Upper lobe of left lung (tissue), 6 donors: Measurements from ENCODE around the gene GTF2H3. TPM values are rescaled to one million over a fixed set of nuclear protein-coding genes. Genes with fewer than 3 reads are reported as not detected.

Source experiments
- ATAC-seq, 2 donors: fragments of 200-7000 bp; cut with Tn5 transposase; one replicate each; pipeline ENCODE4 v1.9.1; 2022; ENCODE audit warnings: mild to moderate bottlenecking in 2 of 2, moderate library complexity in 2 of 2; ENCODE audit not compliant: low FRiP score in 2 of 2
- DNase-seq, 2 donors: peaks; one replicate each; pipeline ENCODE4 v3.0.0-alpha.2; 2019 to 2020
- H3K27ac ChIP-seq, 4 donors: fragments of 200-600 bp; sonication (generic); one replicate each; pipeline ENCODE4 v1.5.1; 2016 to 2019
- H3K27me3 ChIP-seq, 4 donors: fragments of 200-600 bp; sonication (generic); one replicate each; pipeline ENCODE4 v1.5.1; 2017 to 2019
- H3K36me3 ChIP-seq, 4 donors: fragments of 200-600 bp; sonication (generic); one replicate each; pipeline ENCODE4 v1.5.1; 2016 to 2019
- H3K4me1 ChIP-seq, 4 donors: fragments of 200-600 bp; sonication (generic); one replicate each; pipeline ENCODE4 v1.5.1; 2018 to 2019
- H3K4me3 ChIP-seq, 4 donors: fragments of 200-600 bp; sonication (generic); one replicate each; pipeline ENCODE4 v1.5.1; 2017 to 2019; ENCODE audit warnings: mild to moderate bottlenecking in 2 of 4, moderate library complexity in 1 of 4
- H3K9me3 ChIP-seq, 4 donors: fragments of 200-600 bp; sonication (generic); one replicate each; pipeline ENCODE4 v1.5.1; 2018 to 2019
- CTCF ChIP-seq, 6 experiments: fragments of 450-650 bp in 4 of 6; fragments of 200-600 bp in 2 of 6; sonication (generic) in 2 of 6; IDR thresholded peaks; one replicate each; pipeline ENCODE4 v1.5.1; 2016 to 2019; ENCODE audit warnings: antibody characterized with exemption in 6 of 6
- EP300 ChIP-seq, 4 donors: sonication (generic); formaldehyde crosslinking; IDR thresholded peaks; one replicate each; pipeline ENCODE4 v1.5.1; 2017; ENCODE audit warnings: antibody characterized with exemption in 4 of 4, control low read depth in 2 of 4
- POLR2A ChIP-seq, 4 donors: fragments of 450-650 bp; IDR thresholded peaks; one replicate each; pipeline ENCODE4 v1.5.1; 2016 to 2017; ENCODE audit warnings: antibody characterized with exemption in 4 of 4, mild to moderate bottlenecking in 2 of 4
- POLR2AphosphoS5 ChIP-seq, 2 donors: sonication (generic); formaldehyde crosslinking; IDR thresholded peaks; one replicate each; pipeline ENCODE4 v1.5.1; 2017; ENCODE audit warnings: antibody characterized with exemption in 2 of 2
- WGBS, 2 donors: methylation state at CpG; one replicate each; pipeline ENCODE4 v1.1.5; 2017 to 2018; 5-methylcytosine and 5-hydroxymethylcytosine counted together
- total RNA-seq, 6 donors: library from RNA; depleted of rRNA in 4 of 6; stranded (reverse); fragments of >200 nt in 4 of 6; gene quantifications; one replicate each; pipeline versions ENCODE4 v1.1.0 to v1.2.1, GENCODE V29; 2016 to 2021
- donor health status: DM: no; HTN: no; CAD: no; lungs with moderate emphysema.
- donor health status: DM: no; HTN: yes; CAD: no; lungs with severe emphysema.

The GTF2H3 gene
- total RNA-seq, 6 donors from 2014 or later, result 9.8 to 22.3 (median 16.8) TPM

- Histone ChIP-seq H3K27me3 (no peaks in the 10 kb centered on the region), H3K27ac (peak overlapping the region in 1 of 4 donors; percentile 41), H3K9me3 (no peaks in the 10 kb centered on the region), H3K4me3 (no peak overlapping the region), H3K4me1 (no peaks in the 10 kb centered on the region), H3K36me3 (peaks cover 0 to 76% (median 26%) of the 10 kb centered on the region in 4 donors)
- ATAC-seq (no peak), DNase-seq (peak in 1 of 2 donors; percentile 35)
- WGBS, 2 donors, result 82 to 95% methylated on average over 7 of the region's 7 CpGs
- no peak for TF ChIP-seq EP300 (IDR thresholded peaks at IDR 0.05)
- TF ChIP-seq POLR2A (IDR thresholded peaks at IDR 0.05), result no peak
- no peak for TF ChIP-seq POLR2AphosphoS5 (IDR thresholded peaks at IDR 0.05)
- no peak for TF ChIP-seq CTCF (IDR thresholded peaks at IDR 0.05)
Measured at GRCh38 chr12:123643911-123644310, 10.3 kb downstream of the GTF2H3 start.

GRCh38 chr12:123645380-123645779 is 11.8 kb downstream of the GTF2H3 start:
- Histone ChIP-seq H3K4me1 (no peaks in the 10 kb centered on the region), H3K27me3 (no peaks in the 10 kb centered on the region), H3K36me3 (peaks cover 0 to 81% (median 32%) of the 10 kb centered on the region in 4 donors), H3K27ac (no peak overlapping the region), H3K4me3 (no peak overlapping the region), H3K9me3 (no peaks in the 10 kb centered on the region)
- ATAC-seq, result no peak
- WGBS, 2 donors, result 96 to 100% methylated on average over 3 of the region's 3 CpGs
- no peak for DNase-seq
- no peak for TF ChIP-seq POLR2AphosphoS5 (IDR thresholded peaks at IDR 0.05)
- no peak for TF ChIP-seq EP300 (IDR thresholded peaks at IDR 0.05)
- TF ChIP-seq POLR2A (IDR thresholded peaks at IDR 0.05), result no peak
- no peak for TF ChIP-seq CTCF (IDR thresholded peaks at IDR 0.05)

- TF ChIP-seq POLR2AphosphoS5 (IDR thresholded peaks at IDR 0.05) (no peak), POLR2A (IDR thresholded peaks at IDR 0.05) (no peak), EP300 (IDR thresholded peaks at IDR 0.05) (no peak), CTCF (IDR thresholded peaks at IDR 0.05) (no peak)
- Histone ChIP-seq H3K4me3 (no peak overlapping the region), H3K27me3 (no peaks in the 10 kb centered on the region), H3K9me3 (no peaks in the 10 kb centered on the region), H3K36me3 (peaks cover 0 to 81% (median 35%) of the 10 kb centered on the region in 4 donors), H3K4me1 (no peaks in the 10 kb centered on the region), H3K27ac (no peak overlapping the region)
- ATAC-seq (no peak), DNase-seq (no peak)
- WGBS, 2 donors, result 85 to 95% methylated on average over 5 of the region's 5 CpGs
Measured at GRCh38 chr12:123645878-123646277, 12.2 kb downstream of the GTF2H3 start.

- ATAC-seq, result no peak
- Histone ChIP-seq H3K36me3 (peaks cover 7 to 84% (median 44%) of the 10 kb centered on the region in 4 donors), H3K9me3 (no peaks in the 10 kb centered on the region), H3K27me3 (no peaks in the 10 kb centered on the region), H3K4me1 (no peaks in the 10 kb centered on the region), H3K4me3 (no peak overlapping the region), H3K27ac (no peak overlapping the region)
- DNase-seq, result no peak
- TF ChIP-seq EP300 (IDR thresholded peaks at IDR 0.05) (no peak), POLR2AphosphoS5 (IDR thresholded peaks at IDR 0.05) (no peak), CTCF (IDR thresholded peaks at IDR 0.05) (no peak), POLR2A (IDR thresholded peaks at IDR 0.05) (no peak)
- WGBS, 2 donors, result 96 to 97% methylated on average over 5 of the region's 5 CpGs
Measured at GRCh38 chr12:123648401-123648800, 14.8 kb downstream of the GTF2H3 start.

GRCh38 chr12:123654129-123654701 is 20.6 kb downstream of the GTF2H3 start:
- no peak for TF ChIP-seq EP300 (IDR thresholded peaks at IDR 0.05)
- no peak for TF ChIP-seq POLR2AphosphoS5 (IDR thresholded peaks at IDR 0.05)
- TF ChIP-seq POLR2A (IDR thresholded peaks at IDR 0.05), result no peak
- TF ChIP-seq CTCF (IDR thresholded peaks at IDR 0.05), result no peak
- no peak overlapping the region for H3K4me3 ChIP-seq
- H3K9me3 ChIP-seq, result no peaks in the 10 kb centered on the region
- WGBS, 2 donors, result 91 to 92% methylated on average over 4 of the region's 4 CpGs
- no peaks in the 10 kb centered on the region for H3K27me3 ChIP-seq
- no peak for DNase-seq
- peaks cover 7 to 74% (median 38%) of the 10 kb centered on the region in 4 donors for H3K36me3 ChIP-seq
- H3K4me1 ChIP-seq, result no peaks in the 10 kb centered on the region
- H3K27ac ChIP-seq, result no peak overlapping the region
- no peak for ATAC-seq
